Heart left ventricle (tissue), 16 donors: Measurements from ENCODE around the gene MMRN2. TPM values are rescaled to one million over a fixed set of nuclear protein-coding genes. Genes with fewer than 3 reads are reported as not detected.

Experiments used
- ATAC-seq, 4 donors: fragments of 200-7000 bp; cut with Tn5 transposase; one replicate each; pipeline ENCODE4 v1.9.1; 2020 to 2022; ENCODE audit warnings: moderate library complexity in 4 of 4, mild to moderate bottlenecking in 3 of 4, moderate number of reproducible peaks in 1 of 4
- DNase-seq, 5 donors: peaks; one replicate each; pipeline ENCODE4 v3.0.0-alpha.2; 2020
- H3K27ac ChIP-seq, 12 donors: fragments of 200-600 bp; sonication (generic) in 4 of 12; one replicate each; pipeline versions ENCODE4 v1.5.0 to v1.8.0; 2016 to 2022; ENCODE audit warnings: mild to moderate bottlenecking in 2 of 12
- H3K27me3 ChIP-seq, 9 donors: fragments of 200-600 bp; sonication (generic) in 2 of 9; one replicate each; pipeline versions ENCODE4 v1.5.1 to v1.8.0; 2016 to 2022; ENCODE audit warnings: mild to moderate bottlenecking in 3 of 9
- H3K36me3 ChIP-seq, 9 donors: fragments of 200-600 bp; sonication (generic) in 2 of 9; one replicate each; pipeline versions ENCODE4 v1.5.0 to v1.8.0; 2018 to 2022; ENCODE audit warnings: mild to moderate bottlenecking in 2 of 9
- H3K4me1 ChIP-seq, 12 donors: fragments of 200-600 bp; sonication (generic) in 4 of 12; one replicate each; pipeline versions ENCODE4 v1.5.0 to v1.8.0; 2016 to 2022; ENCODE audit warnings: mild to moderate bottlenecking in 3 of 12
- H3K4me3 ChIP-seq, 12 donors: fragments of 200-600 bp; sonication (generic) in 4 of 12; one replicate each; pipeline versions ENCODE4 v1.5.0 to v1.8.0; 2017 to 2022; ENCODE audit warnings: mild to moderate bottlenecking in 9 of 12, moderate library complexity in 4 of 12
- H3K9me3 ChIP-seq, 12 donors: fragments of 200-600 bp; sonication (generic) in 4 of 12; one replicate each; pipeline versions ENCODE4 v1.5.0 to v1.8.0; 2016 to 2022; ENCODE audit warnings: mild to moderate bottlenecking in 1 of 12
- POLR2A ChIP-seq, 2 donors: fragments of 450-650 bp; IDR thresholded peaks; one replicate each; pipeline ENCODE4 v1.6.1; 2017; ENCODE audit warnings: antibody characterized with exemption in 2 of 2, mild to moderate bottlenecking in 2 of 2, moderate library complexity in 2 of 2
- WGBS, 4 donors: extraction: QIAGEN DNeasy Blood & Tissue Kit in 2 of 4; methylation state at CpG; one replicate each; pipeline versions ENCODE4 v1.1.5 to v1.1.7; 2013 to 2018; 5-methylcytosine and 5-hydroxymethylcytosine counted together
- intact Hi-C, 10 donors: fragments of 100-400 bp; cut with DNase I; formaldehyde crosslinking; loops; one replicate each; pipeline versions ENCODE4 v1.11.1 to v1.14.2; 2022
- polyA plus RNA-seq, 2 donors: library from polyadenylated mRNA; stranded (reverse); fragments of 200-250 nt; gene quantifications; one replicate each; pipeline ENCODE4 v1.2.3, GENCODE V29; 2013
- total RNA-seq, 9 donors: library from RNA; depleted of rRNA in 2 of 9; stranded (reverse); fragments of >200 nt in 2 of 9; fragmentation: NEBNext Ultra II Directional in 3 of 9; extraction: Animal tissue kit (Norgen Biotek cat#: 25700) in 3 of 9; gene quantifications; one replicate each; pipeline versions ENCODE4 v1.1.0 to v1.2.4, GENCODE V29; 2016 to 2023
- TF ChIP-seq, protein P1 (sequence below), 12 donors: fragments of 200-600 bp; sonication (generic) in 4 of 12; IDR thresholded peaks; one replicate each; pipeline versions ENCODE4 v1.5.0 to v1.8.0; 2018 to 2022; ENCODE audit warnings: antibody characterized with exemption in 12 of 12, mild to moderate bottlenecking in 5 of 12
- donor health status: ischemic (EF 13 %, LVEDD 7.1; RV severe dilation, severe dysfunction).
- donor health status: healthy with polysubstance abuse.
- donor health status: DM: no; HTN: yes; CAD: no.
- donor health status: DM: no; HTN: no; CAD: no.
- donor health status: ischemic (EF 25% LVEDD 6.9; RV normal size, moderate dysfunction).
- donor health status: ischemic (EF 25% LVEDD 5.7; RV mildly dilated, moderate dysfunction).
- donor health status: healthy.
- donor health status: DM: yes; HTN: yes; CAD: no.
- donor health status: ischemic (EF 35%, LVEDD 5.7; RV mildly dilated, moderate dysfunction).
- donor health status: nonischemic (EF 11% LVEDD 7.7; RV severe dilation, severe dysfunction).
- donor health status: DM: yes; HTN: yes; CAD: no.
- donor health status: PGD.
- donor health status: ischemic (EF 29% LVEDD 5.4; RV normal size, mild dysfunction).
- donor health status: nonischemic (EF 23%, LVEDD 6.1; RV moderate dilation, normal function).

The MMRN2 gene
- total and polyA plus RNA-seq, 11 donors: 15.8 to 93.0 (median 32.7) TPM

GRCh38 chr10:86956848-86957448 lies 467 bp downstream of the MMRN2 start:
- Histone ChIP-seq H3K27me3 (no peaks in the 10 kb centered on the region), H3K36me3 (no peaks in the 10 kb centered on the region), H3K4me3 (peak overlapping the region; percentile 9 to 66 (median 57)), H3K27ac (peak overlapping the region; percentile 79 to 98 (median 90)), H3K9me3 (peaks cover 0 to 16% (median 1%) of the 10 kb centered on the region in 12 donors), H3K4me1 (peaks cover 6 to 75% (median 52%) of the 10 kb centered on the region in 12 donors)
- intact Hi-C loops: no loop called here
- DNase-seq (peak in 3 of 5 donors; percentile 21 to 40 (median 24)), ATAC-seq (no peak)
- TF ChIP-seq POLR2A (IDR thresholded peaks at IDR 0.05): no peak
- TF ChIP-seq, protein P1, sequence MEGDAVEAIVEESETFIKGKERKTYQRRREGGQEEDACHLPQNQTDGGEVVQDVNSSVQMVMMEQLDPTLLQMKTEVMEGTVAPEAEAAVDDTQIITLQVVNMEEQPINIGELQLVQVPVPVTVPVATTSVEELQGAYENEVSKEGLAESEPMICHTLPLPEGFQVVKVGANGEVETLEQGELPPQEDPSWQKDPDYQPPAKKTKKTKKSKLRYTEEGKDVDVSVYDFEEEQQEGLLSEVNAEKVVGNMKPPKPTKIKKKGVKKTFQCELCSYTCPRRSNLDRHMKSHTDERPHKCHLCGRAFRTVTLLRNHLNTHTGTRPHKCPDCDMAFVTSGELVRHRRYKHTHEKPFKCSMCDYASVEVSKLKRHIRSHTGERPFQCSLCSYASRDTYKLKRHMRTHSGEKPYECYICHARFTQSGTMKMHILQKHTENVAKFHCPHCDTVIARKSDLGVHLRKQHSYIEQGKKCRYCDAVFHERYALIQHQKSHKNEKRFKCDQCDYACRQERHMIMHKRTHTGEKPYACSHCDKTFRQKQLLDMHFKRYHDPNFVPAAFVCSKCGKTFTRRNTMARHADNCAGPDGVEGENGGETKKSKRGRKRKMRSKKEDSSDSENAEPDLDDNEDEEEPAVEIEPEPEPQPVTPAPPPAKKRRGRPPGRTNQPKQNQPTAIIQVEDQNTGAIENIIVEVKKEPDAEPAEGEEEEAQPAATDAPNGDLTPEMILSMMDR (IDR thresholded peaks at IDR 0.05): no peak
- 46 to 71% (median 57%) methylated on average over 6 to 7 of the region's 7 CpGs for WGBS, 4 donors

DNA sequence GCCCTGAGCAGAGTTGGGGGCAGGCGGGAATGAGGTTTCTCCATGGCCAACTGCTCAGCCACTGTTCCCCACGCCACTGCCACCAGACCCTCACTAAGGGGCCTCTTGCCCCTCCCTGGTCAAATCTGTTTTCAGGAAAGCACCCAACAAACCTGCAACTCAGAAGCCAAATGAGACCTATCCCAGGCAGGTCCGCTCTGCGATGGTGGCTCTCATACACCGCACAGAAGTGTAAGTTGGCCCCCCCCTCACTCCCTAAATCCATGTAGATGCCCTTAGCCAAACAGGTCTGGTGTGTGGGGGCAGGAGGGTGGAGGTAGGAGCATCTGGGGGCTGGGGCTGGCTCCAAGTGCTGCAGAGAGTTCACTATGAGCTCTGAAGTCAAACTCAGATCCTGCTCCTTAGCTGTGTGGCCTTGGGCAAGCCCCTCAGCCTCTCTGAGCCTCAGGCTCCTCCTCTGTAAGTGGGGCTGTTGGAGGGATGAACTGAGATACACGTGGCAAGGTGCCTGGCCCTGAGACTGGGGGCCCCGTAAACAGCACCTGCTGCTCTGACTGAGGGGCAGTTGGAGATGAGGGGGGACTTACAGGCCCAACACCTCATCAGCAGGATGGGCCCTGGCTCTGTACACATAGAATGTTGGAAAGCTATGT lies 1.1 kb downstream of the MMRN2 start:
- no peak for ATAC-seq
- no peak for TF ChIP-seq POLR2A (IDR thresholded peaks at IDR 0.05)
- TF ChIP-seq, protein P1 (IDR thresholded peaks at IDR 0.05): no peak
- Histone ChIP-seq H3K27ac (peak overlapping the region; percentile 79 to 98 (median 90)), H3K4me1 (peaks cover 6 to 79% (median 52%) of the 10 kb centered on the region in 12 donors), H3K9me3 (peaks cover 0 to 19% (median 1%) of the 10 kb centered on the region in 12 donors), H3K4me3 (peak overlapping the region; percentile 9 to 66 (median 57)), H3K36me3 (peaks cover 0 to 4% (median 0%) of the 10 kb centered on the region in 9 donors), H3K27me3 (no peaks in the 10 kb centered on the region)
- peak in 3 of 5 donors; percentile 7 to 37 (median 19) for DNase-seq
- intact Hi-C loops: no loop called here
- WGBS, 4 donors: 53 to 66% (median 58%) methylated on average over 5 to 7 of the region's 7 CpGs

GRCh38 chr10:86955501-86956194 lies 1.8 kb downstream of the MMRN2 start:
- ATAC-seq (peak in 1 of 4 donors; percentile 28), DNase-seq (peak in 3 of 5 donors; percentile 56 to 68 (median 67))
- peak overlapping the region; percentile 14 to 66 (median 57) for H3K4me3 ChIP-seq
- WGBS, 4 donors: 56 to 64% (median 57%) methylated on average over 14 to 16 of the region's 16 CpGs
- intact Hi-C loops: no loop called here
- peaks cover 0 to 4% (median 0%) of the 10 kb centered on the region in 9 donors for H3K36me3 ChIP-seq
- peak overlapping the region; percentile 79 to 98 (median 90) for H3K27ac ChIP-seq
- TF ChIP-seq POLR2A (IDR thresholded peaks at IDR 0.05): peak in 1 of 2 donors; percentile 29
- TF ChIP-seq, protein P1 (IDR thresholded peaks at IDR 0.05): no peak
- H3K4me1 ChIP-seq: peaks cover 5 to 83% (median 49%) of the 10 kb centered on the region in 12 donors
- H3K27me3 ChIP-seq: no peaks in the 10 kb centered on the region
- peaks cover 0 to 19% (median 1%) of the 10 kb centered on the region in 12 donors for H3K9me3 ChIP-seq
